ENCODE data around the gene SIRT1.

SIRT1 gene

DNA sequence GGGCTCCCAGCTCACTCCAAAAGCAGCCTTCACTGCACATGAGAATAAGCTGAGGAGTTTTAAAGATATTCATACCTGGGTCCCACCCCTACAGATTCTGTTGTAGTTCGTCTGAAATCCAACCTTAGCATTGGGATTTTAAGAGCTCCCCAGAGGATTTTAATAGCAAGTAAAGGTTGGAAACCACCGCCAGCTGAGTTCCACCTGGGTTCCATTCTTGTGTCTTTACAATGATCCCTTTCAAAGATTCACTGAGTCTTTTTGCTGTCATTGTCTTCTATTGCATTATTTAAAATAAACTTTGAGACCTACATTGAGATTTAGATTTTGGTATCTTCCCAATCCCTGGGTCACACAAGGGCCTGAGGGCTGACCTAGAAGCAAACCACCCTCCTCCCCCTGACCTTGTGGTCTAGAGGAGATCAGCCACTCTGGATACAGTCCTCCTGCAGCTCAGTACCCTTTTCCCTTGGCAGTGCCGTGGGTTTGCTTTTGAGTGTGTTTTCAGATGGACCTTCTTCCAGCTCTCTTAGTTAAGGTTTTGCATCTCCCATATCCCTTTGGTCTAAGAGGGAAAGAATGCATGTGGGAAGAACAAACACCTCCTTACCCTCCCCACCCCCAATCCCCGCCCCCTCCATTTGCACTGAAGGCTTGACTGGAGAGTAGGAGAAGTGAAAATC, 22.6 kb upstream of the SIRT1 start:
- TF ChIP-seq EZH2phosphoT487 (IDR thresholded peaks at IDR 0.05; ENCODE audit: low read length) (no peak), EZH2 (optimal IDR thresholded peaks at IDR 0.05; ENCODE audit: low read depth, low read length) (no peak)
- TF ChIP-seq, protein P1, sequence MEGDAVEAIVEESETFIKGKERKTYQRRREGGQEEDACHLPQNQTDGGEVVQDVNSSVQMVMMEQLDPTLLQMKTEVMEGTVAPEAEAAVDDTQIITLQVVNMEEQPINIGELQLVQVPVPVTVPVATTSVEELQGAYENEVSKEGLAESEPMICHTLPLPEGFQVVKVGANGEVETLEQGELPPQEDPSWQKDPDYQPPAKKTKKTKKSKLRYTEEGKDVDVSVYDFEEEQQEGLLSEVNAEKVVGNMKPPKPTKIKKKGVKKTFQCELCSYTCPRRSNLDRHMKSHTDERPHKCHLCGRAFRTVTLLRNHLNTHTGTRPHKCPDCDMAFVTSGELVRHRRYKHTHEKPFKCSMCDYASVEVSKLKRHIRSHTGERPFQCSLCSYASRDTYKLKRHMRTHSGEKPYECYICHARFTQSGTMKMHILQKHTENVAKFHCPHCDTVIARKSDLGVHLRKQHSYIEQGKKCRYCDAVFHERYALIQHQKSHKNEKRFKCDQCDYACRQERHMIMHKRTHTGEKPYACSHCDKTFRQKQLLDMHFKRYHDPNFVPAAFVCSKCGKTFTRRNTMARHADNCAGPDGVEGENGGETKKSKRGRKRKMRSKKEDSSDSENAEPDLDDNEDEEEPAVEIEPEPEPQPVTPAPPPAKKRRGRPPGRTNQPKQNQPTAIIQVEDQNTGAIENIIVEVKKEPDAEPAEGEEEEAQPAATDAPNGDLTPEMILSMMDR (IDR thresholded peaks at IDR 0.05; ENCODE audit: low read length), result no peak
- Histone ChIP-seq H4K20me1 (ENCODE audit: insufficient read depth, low read length) (no peaks in the 10 kb centered on the region), H3K9ac (ENCODE audit: low read length) (no peak overlapping the region), H3K4me2 (ENCODE audit: low read depth, low read length) (no peak overlapping the region), H3K9me3 (replicated peaks; ENCODE audit: insufficient read depth, low read length) (no peaks in the 10 kb centered on the region), H3F3A (ENCODE audit: insufficient read depth, low read length) (no peaks in the 10 kb centered on the region), H3K79me2 (ENCODE audit: low read length) (no peaks in the 10 kb centered on the region), H3K27me3 (replicated peaks; ENCODE audit: insufficient read depth, low read length) (no peaks in the 10 kb centered on the region), H3K4me3 (ENCODE audit: low read length) (no peak overlapping the region), H3K9me2 (replicated peaks; ENCODE audit: insufficient read depth, low read length) (no peaks in the 10 kb centered on the region), H2AFZ (ENCODE audit: low read length) (no peak overlapping the region), H3K36me3 (replicated peaks; ENCODE audit: insufficient read depth, low read length) (no peaks in the 10 kb centered on the region), H3K4me1 (ENCODE audit: low read length) (no peaks in the 10 kb centered on the region), H3K27ac (ENCODE audit: low read length) (no peak overlapping the region)
- DNase-seq, result no peak

DNA sequence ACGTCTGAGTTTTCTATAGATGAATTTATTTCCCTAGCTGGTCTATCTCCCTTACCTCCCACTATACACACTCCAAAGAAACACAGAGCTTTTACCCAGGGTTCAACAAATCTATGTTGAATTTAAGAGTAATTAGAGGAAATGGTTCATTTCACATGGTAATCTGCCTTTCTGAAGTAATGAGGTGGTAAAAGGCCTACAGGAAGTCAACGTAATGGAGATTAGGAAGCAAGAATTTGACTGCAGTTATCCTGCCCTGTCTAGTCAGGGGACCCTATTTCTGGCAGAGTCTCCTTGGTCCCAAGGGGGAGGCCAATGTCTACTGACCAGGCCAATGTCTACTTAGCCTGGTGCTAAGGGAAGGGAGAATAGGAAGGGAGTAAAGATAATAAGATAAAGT, 21.4 kb upstream of the SIRT1 start:
- Histone ChIP-seq H3K27me3 (replicated peaks; ENCODE audit: insufficient read depth, low read length) (no peaks in the 10 kb centered on the region), H2AFZ (ENCODE audit: low read length) (no peak overlapping the region)

DNA sequence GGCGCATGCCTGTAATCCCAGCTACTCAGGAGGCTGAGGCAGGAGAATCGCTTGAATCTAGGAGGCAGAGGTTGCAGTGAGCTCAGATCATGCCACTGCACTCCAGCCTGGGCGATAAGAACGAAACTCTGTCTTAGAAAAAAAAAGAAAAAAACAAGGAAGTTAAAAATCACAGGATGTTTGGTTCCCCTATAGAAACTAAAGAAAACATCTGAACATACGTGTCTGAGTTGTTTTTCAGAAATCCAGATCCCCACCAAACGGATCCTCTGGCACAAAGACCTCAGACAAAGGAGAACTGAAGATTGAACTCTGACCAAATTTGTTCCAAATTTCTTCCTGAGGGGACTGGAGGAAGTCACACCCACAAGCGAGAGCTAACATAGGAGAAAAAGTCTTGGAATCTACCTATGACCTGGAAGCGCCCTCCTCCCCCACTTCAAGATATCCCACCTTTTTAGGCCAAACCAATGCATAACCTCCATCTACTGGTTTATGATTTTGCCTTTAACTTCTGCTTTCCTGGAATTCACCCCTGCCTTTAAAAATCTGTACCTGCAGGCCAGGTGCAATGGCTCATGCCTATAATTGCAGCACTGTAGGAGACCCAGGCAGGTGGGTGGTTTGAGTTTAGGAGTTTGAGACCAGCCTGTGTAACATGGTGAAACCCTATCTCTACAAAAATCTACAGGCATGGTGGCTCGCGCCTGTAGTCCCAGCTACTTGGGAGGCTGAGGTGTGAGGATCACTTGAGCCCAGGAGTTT, 19.7 kb upstream of the SIRT1 start:
- H3K4me1 ChIP-seq (ENCODE audit: low read length), result no peaks in the 10 kb centered on the region
- H3K27ac ChIP-seq (ENCODE audit: low read length), result no peak overlapping the region
- H4K20me1 ChIP-seq (ENCODE audit: insufficient read depth, low read length), result no peaks in the 10 kb centered on the region
- no peaks in the 10 kb centered on the region for H3K27me3 ChIP-seq (replicated peaks; ENCODE audit: insufficient read depth, low read length)
- H3K9me2 ChIP-seq (replicated peaks; ENCODE audit: insufficient read depth, low read length), result no peaks in the 10 kb centered on the region
- no peak overlapping the region for H3K4me2 ChIP-seq (ENCODE audit: low read depth, low read length)
- no peak for DNase-seq
- no peak overlapping the region for H2AFZ ChIP-seq (ENCODE audit: low read length)
- no peak overlapping the region for H3K4me3 ChIP-seq (ENCODE audit: low read length)
- H3K36me3 ChIP-seq (replicated peaks; ENCODE audit: insufficient read depth, low read length), result no peaks in the 10 kb centered on the region
- TF ChIP-seq EZH2phosphoT487 (IDR thresholded peaks at IDR 0.05; ENCODE audit: low read length), result no peak
- H3K9me3 ChIP-seq (replicated peaks; ENCODE audit: insufficient read depth, low read length), result no peaks in the 10 kb centered on the region
- no peak overlapping the region for H3K9ac ChIP-seq (ENCODE audit: low read length)
- no peaks in the 10 kb centered on the region for H3F3A ChIP-seq (ENCODE audit: insufficient read depth, low read length)
- no peaks in the 10 kb centered on the region for H3K79me2 ChIP-seq (ENCODE audit: low read length)

More for the DNA sequence above, 21.4 kb upstream of the SIRT1 start:
- Histone ChIP-seq H3K9me2 (replicated peaks; ENCODE audit: insufficient read depth, low read length) (no peaks in the 10 kb centered on the region), H3K9ac (ENCODE audit: low read length) (no peak overlapping the region), H4K20me1 (ENCODE audit: insufficient read depth, low read length) (no peaks in the 10 kb centered on the region), H3K79me2 (ENCODE audit: low read length) (no peaks in the 10 kb centered on the region), H3K4me3 (ENCODE audit: low read length) (no peak overlapping the region), H3K27ac (ENCODE audit: low read length) (no peak overlapping the region), H3K4me1 (ENCODE audit: low read length) (no peaks in the 10 kb centered on the region), H3F3A (ENCODE audit: insufficient read depth, low read length) (no peaks in the 10 kb centered on the region), H3K36me3 (replicated peaks; ENCODE audit: insufficient read depth, low read length) (no peaks in the 10 kb centered on the region), H3K9me3 (replicated peaks; ENCODE audit: insufficient read depth, low read length) (no peaks in the 10 kb centered on the region), H3K4me2 (ENCODE audit: low read depth, low read length) (no peak overlapping the region)
- TF ChIP-seq, protein P1 (IDR thresholded peaks at IDR 0.05; ENCODE audit: low read length), result no peak
- TF ChIP-seq EZH2phosphoT487 (IDR thresholded peaks at IDR 0.05; ENCODE audit: low read length) (no peak), EZH2 (optimal IDR thresholded peaks at IDR 0.05; ENCODE audit: low read depth, low read length) (no peak)
- no peak for DNase-seq

DNA sequence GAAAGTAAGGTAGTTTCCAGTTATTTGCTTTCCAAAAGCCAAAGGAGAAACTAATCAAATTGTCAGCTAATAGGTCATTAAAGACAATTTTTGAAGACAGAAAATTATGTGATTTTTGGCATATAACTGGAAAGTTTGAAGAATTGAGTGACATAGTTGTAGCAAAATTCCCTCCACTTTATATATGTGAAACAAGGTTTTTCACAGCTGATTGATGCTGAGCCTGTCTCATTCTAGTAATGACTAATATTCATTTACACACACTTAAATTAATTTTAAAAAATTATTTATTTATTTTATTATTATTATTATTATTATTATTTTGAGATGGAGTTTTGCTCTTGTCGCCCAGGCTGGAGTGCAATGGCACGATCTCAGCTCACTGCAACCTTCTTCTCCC, 16.3 kb upstream of the SIRT1 start:
- TF ChIP-seq, protein P1 (IDR thresholded peaks at IDR 0.05; ENCODE audit: low read length), result no peak
- no peak for TF ChIP-seq EZH2phosphoT487 (IDR thresholded peaks at IDR 0.05; ENCODE audit: low read length)
- no peak for TF ChIP-seq EZH2 (optimal IDR thresholded peaks at IDR 0.05; ENCODE audit: low read depth, low read length)
- no peaks in the 10 kb centered on the region for H3K4me1 ChIP-seq (ENCODE audit: low read length)
- no peaks in the 10 kb centered on the region for H3F3A ChIP-seq (ENCODE audit: insufficient read depth, low read length)

More for the DNA sequence above, 16.3 kb upstream of the SIRT1 start:
- H3K27ac ChIP-seq (ENCODE audit: low read length), result no peak overlapping the region
- H3K27me3 ChIP-seq (replicated peaks; ENCODE audit: insufficient read depth, low read length), result no peaks in the 10 kb centered on the region
- H3K79me2 ChIP-seq (ENCODE audit: low read length), result no peaks in the 10 kb centered on the region
- H3K9me2 ChIP-seq (replicated peaks; ENCODE audit: insufficient read depth, low read length), result no peaks in the 10 kb centered on the region
- no peaks in the 10 kb centered on the region for H3K9me3 ChIP-seq (replicated peaks; ENCODE audit: insufficient read depth, low read length)
- no peaks in the 10 kb centered on the region for H3K36me3 ChIP-seq (replicated peaks; ENCODE audit: insufficient read depth, low read length)
- no peak for DNase-seq
- H3K4me3 ChIP-seq (ENCODE audit: low read length), result no peak overlapping the region
- no peak overlapping the region for H3K9ac ChIP-seq (ENCODE audit: low read length)
- H2AFZ ChIP-seq (ENCODE audit: low read length), result no peak overlapping the region
- H4K20me1 ChIP-seq (ENCODE audit: insufficient read depth, low read length), result no peaks in the 10 kb centered on the region
- H3K4me2 ChIP-seq (ENCODE audit: low read depth, low read length), result no peak overlapping the region

All from MM.1S (cell line).